ENCODE data around the gene LMO7.

Gene LMO7

GRCh38 chr13:75647126-75647784 lies 11.1 kb downstream of the LMO7 start:
- Histone ChIP-seq H3K9ac (ENCODE audit: low read length) (no peak overlapping the region), H3F3A (ENCODE audit: insufficient read depth, low read length) (no peaks in the 10 kb centered on the region), H3K27me3 (ENCODE audit: insufficient read depth, low read length) (no peaks in the 10 kb centered on the region), H2AFZ (ENCODE audit: low read length) (no peak overlapping the region), H3K27ac (ENCODE audit: low read depth, low read length, poor library complexity, severe bottlenecking) (peak overlapping the region; percentile 41), H3K9me2 (ENCODE audit: low read depth, low read length) (no peaks in the 10 kb centered on the region), H3K79me2 (ENCODE audit: insufficient read depth, low read length) (peaks cover 4% of the 10 kb centered on the region; the same call in 1 of the 2 replicates), H3K9me3 (ENCODE audit: low read length) (no peaks in the 10 kb centered on the region), H4K20me1 (ENCODE audit: insufficient read depth, low read length) (no peaks in the 10 kb centered on the region), H3K4me1 (ENCODE audit: insufficient read depth, low read length, severe bottlenecking) (peaks cover 21% of the 10 kb centered on the region), H3K4me3 (ENCODE audit: low read depth, low read length, poor library complexity, severe bottlenecking) (no peak overlapping the region), H3K4me2 (ENCODE audit: low read length) (peak overlapping the region; percentile 2; the same call in 1 of the 2 replicates), H3K36me3 (ENCODE audit: insufficient read depth, low read length) (peaks cover 13% of the 10 kb centered on the region; the same call in 1 of the 2 replicates)
- TF ChIP-seq CTCF (IDR thresholded peaks at IDR 0.05; ENCODE audit: low read length) (no peak), EZH2 (IDR thresholded peaks at IDR 0.05; ENCODE audit: borderline replicate concordance, low read length) (no peak)

- Histone ChIP-seq H3K9ac (ENCODE audit: low read length) (no peak overlapping the region), H3K27ac (ENCODE audit: low read depth, low read length, poor library complexity, severe bottlenecking) (no peak overlapping the region), H2AFZ (ENCODE audit: low read length) (no peak overlapping the region), H4K20me1 (ENCODE audit: insufficient read depth, low read length) (no peaks in the 10 kb centered on the region), H3K4me3 (ENCODE audit: low read depth, low read length, poor library complexity, severe bottlenecking) (no peak overlapping the region), H3K27me3 (ENCODE audit: insufficient read depth, low read length) (no peaks in the 10 kb centered on the region), H3K79me2 (ENCODE audit: insufficient read depth, low read length) (peaks cover 4% of the 10 kb centered on the region; the same call in 1 of the 2 replicates), H3K36me3 (ENCODE audit: insufficient read depth, low read length) (peaks cover 13% of the 10 kb centered on the region; the same call in 1 of the 2 replicates), H3K4me2 (ENCODE audit: low read length) (no peak overlapping the region), H3K9me3 (ENCODE audit: low read length) (no peaks in the 10 kb centered on the region), H3F3A (ENCODE audit: insufficient read depth, low read length) (no peaks in the 10 kb centered on the region), H3K9me2 (ENCODE audit: low read depth, low read length) (no peaks in the 10 kb centered on the region), H3K4me1 (ENCODE audit: insufficient read depth, low read length, severe bottlenecking) (peaks cover 21% of the 10 kb centered on the region)
- no peak for TF ChIP-seq CTCF (IDR thresholded peaks at IDR 0.05; ENCODE audit: low read length)
Measured at GRCh38 chr13:75648446-75648845, 12.3 kb downstream of the LMO7 start.

- Histone ChIP-seq H3K27ac (ENCODE audit: low read depth, low read length, poor library complexity, severe bottlenecking) (no peak overlapping the region), H3K79me2 (ENCODE audit: insufficient read depth, low read length) (peaks cover 4% of the 10 kb centered on the region; the same call in 1 of the 2 replicates)
Measured at GRCh38 chr13:75651013-75651412, 14.9 kb downstream of the LMO7 start.

More at GRCh38 chr13:75651013-75651412, 14.9 kb downstream of the LMO7 start:
- Histone ChIP-seq H2AFZ (ENCODE audit: low read length) (no peak overlapping the region), H3K4me2 (ENCODE audit: low read length) (no peak overlapping the region), H3F3A (ENCODE audit: insufficient read depth, low read length) (no peaks in the 10 kb centered on the region), H3K4me1 (ENCODE audit: insufficient read depth, low read length, severe bottlenecking) (peaks cover 19% of the 10 kb centered on the region), H3K9me2 (ENCODE audit: low read depth, low read length) (no peaks in the 10 kb centered on the region), H3K4me3 (ENCODE audit: low read depth, low read length, poor library complexity, severe bottlenecking) (no peak overlapping the region), H3K36me3 (ENCODE audit: insufficient read depth, low read length) (peaks cover 15% of the 10 kb centered on the region; the same call in 1 of the 2 replicates), H3K9me3 (ENCODE audit: low read length) (no peaks in the 10 kb centered on the region), H3K9ac (ENCODE audit: low read length) (no peak overlapping the region), H3K27me3 (ENCODE audit: insufficient read depth, low read length) (no peaks in the 10 kb centered on the region), H4K20me1 (ENCODE audit: insufficient read depth, low read length) (no peaks in the 10 kb centered on the region)
- no peak for TF ChIP-seq EZH2 (IDR thresholded peaks at IDR 0.05; ENCODE audit: borderline replicate concordance, low read length)
- TF ChIP-seq CTCF (IDR thresholded peaks at IDR 0.05; ENCODE audit: low read length): no peak
